ENCODE measurements around the gene TBC1D1.

- TF ChIP-seq EZH2 (IDR thresholded peaks at IDR 0.05; ENCODE audit: borderline replicate concordance, low read depth, low read length, severe bottlenecking) (no peak), MAX (IDR thresholded peaks at IDR 0.05; ENCODE audit: insufficient read depth, insufficient read length) (no peak)
Measured at GRCh38 chr4:37981425-37981824, 90.5 kb downstream of the TBC1D1 start.

All from endothelial cell of umbilical vein (primary cell).